Panc1 (cell line): ENCODE measurements around the gene FOXK1.

Experiments used
- POLR2AphosphoS5 ChIP-seq: IDR thresholded peaks from 2 replicates; pipeline ENCODE4 v1.6.1; 2012; ENCODE audit warnings: mild to moderate bottlenecking, low read depth, low read length, moderate library complexity
- SIN3A ChIP-seq: IDR thresholded peaks from 2 replicates; pipeline ENCODE4 v1.6.1; 2012; ENCODE audit warnings: low read depth, mild to moderate bottlenecking, low read length, moderate library complexity, borderline replicate concordance; ENCODE audit not compliant: insufficient read depth
- TCF7L2 ChIP-seq: IDR thresholded peaks from 2 replicates; pipeline ENCODE4 v1.6.1; 2011; ENCODE audit warnings: mild to moderate bottlenecking, low read depth, low read length, inconsistent platforms
- TF ChIP-seq, protein P1 (sequence below): fragments of 450-650 bp; IDR thresholded peaks from 2 replicates; pipeline ENCODE4 v1.5.1; 2017; ENCODE audit warnings: mild to moderate bottlenecking
- TF ChIP-seq, protein P2 (sequence below), 2 experiments: IDR thresholded peaks; 2 replicates each; pipeline ENCODE4 v1.6.1; 2011 to 2012; ENCODE audit warnings: low read depth in 2 of 2, control low read depth in 1 of 2, low read length in 1 of 2, mild to moderate bottlenecking in 1 of 2, moderate library complexity in 1 of 2; ENCODE audit not compliant: insufficient read depth in 1 of 2

DNA sequence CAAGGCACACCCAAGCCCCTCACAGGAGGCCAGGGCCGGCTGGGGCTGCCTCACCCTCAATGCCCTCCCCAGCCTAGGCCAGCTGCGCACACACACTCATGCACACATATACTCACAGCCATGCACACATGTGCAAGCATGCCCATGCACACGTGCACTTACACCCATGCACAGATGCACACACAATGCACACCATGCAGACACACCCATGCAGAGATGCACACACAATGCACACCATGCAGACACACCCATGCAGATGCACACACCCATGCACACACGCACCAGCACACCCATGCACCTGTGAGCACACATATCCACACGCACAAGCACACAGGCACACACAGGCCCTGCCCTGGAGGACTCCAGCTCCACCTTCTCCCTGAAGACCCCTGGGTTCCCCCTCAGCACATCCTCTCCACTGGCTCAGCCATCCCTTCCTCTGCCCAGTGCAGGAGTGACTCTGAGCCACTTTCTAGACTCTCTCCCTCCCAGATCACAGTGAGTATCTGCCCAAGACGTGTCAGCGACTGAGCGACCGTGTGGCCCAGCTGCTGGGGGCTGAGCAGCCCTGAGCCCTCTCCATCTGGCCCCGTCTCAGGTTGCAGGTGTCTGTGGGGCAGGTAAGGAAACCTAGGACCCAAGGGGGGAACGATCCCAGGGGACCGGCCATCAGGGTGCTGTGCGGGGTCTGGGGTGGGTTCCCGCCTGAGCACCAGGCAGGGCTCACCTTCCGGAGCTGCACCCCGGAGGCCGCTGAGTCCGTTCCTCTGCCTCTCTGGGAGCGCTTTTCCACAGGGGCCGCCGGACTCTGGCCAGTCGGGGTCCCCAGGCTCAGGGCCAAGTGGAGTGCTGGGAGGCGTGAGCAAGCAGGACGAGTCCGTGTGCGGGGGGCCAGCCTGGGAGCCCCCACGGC is 119.1 kb downstream of the FOXK1 start:
- TF ChIP-seq, protein P1, sequence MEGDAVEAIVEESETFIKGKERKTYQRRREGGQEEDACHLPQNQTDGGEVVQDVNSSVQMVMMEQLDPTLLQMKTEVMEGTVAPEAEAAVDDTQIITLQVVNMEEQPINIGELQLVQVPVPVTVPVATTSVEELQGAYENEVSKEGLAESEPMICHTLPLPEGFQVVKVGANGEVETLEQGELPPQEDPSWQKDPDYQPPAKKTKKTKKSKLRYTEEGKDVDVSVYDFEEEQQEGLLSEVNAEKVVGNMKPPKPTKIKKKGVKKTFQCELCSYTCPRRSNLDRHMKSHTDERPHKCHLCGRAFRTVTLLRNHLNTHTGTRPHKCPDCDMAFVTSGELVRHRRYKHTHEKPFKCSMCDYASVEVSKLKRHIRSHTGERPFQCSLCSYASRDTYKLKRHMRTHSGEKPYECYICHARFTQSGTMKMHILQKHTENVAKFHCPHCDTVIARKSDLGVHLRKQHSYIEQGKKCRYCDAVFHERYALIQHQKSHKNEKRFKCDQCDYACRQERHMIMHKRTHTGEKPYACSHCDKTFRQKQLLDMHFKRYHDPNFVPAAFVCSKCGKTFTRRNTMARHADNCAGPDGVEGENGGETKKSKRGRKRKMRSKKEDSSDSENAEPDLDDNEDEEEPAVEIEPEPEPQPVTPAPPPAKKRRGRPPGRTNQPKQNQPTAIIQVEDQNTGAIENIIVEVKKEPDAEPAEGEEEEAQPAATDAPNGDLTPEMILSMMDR, result no peak
- TF ChIP-seq POLR2AphosphoS5 (no peak), SIN3A (no peak), TCF7L2 (no peak)
- TF ChIP-seq, protein P2, sequence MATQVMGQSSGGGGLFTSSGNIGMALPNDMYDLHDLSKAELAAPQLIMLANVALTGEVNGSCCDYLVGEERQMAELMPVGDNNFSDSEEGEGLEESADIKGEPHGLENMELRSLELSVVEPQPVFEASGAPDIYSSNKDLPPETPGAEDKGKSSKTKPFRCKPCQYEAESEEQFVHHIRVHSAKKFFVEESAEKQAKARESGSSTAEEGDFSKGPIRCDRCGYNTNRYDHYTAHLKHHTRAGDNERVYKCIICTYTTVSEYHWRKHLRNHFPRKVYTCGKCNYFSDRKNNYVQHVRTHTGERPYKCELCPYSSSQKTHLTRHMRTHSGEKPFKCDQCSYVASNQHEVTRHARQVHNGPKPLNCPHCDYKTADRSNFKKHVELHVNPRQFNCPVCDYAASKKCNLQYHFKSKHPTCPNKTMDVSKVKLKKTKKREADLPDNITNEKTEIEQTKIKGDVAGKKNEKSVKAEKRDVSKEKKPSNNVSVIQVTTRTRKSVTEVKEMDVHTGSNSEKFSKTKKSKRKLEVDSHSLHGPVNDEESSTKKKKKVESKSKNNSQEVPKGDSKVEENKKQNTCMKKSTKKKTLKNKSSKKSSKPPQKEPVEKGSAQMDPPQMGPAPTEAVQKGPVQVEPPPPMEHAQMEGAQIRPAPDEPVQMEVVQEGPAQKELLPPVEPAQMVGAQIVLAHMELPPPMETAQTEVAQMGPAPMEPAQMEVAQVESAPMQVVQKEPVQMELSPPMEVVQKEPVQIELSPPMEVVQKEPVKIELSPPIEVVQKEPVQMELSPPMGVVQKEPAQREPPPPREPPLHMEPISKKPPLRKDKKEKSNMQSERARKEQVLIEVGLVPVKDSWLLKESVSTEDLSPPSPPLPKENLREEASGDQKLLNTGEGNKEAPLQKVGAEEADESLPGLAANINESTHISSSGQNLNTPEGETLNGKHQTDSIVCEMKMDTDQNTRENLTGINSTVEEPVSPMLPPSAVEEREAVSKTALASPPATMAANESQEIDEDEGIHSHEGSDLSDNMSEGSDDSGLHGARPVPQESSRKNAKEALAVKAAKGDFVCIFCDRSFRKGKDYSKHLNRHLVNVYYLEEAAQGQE (IDR thresholded peaks at IDR 0.05; ENCODE audit: insufficient read depth in 1 of 2, low read depth in 2 of 2, low read length in 1 of 2), result no peak
